ENCODE data around the gene PDE3B. TPM values are rescaled to one million over a fixed set of nuclear protein-coding genes. Genes with fewer than 3 reads are reported as not detected.

Gene PDE3B
- total and polyA plus RNA-seq, 3 donors from 2014 or later = 22.3 to 39.5 (median 25.8) TPM

GRCh38 chr11:14641801-14642200 lies 1.8 kb upstream of the PDE3B start:
- DNase-seq = no peak
- Histone ChIP-seq H3K4me3 (no peak overlapping the region), H3K27ac (no peak overlapping the region), H3K9me3 (no peaks in the 10 kb centered on the region), H3K4me1 (no peaks in the 10 kb centered on the region), H3K27me3 (no peaks in the 10 kb centered on the region), H3K36me3 (ENCODE audit: low read depth, missing control alignments) (no peaks in the 10 kb centered on the region)
- intact Hi-C loops (cut with DNase I; ENCODE audit: low total_unique reads) = no loop called here
- 82 to 85% methylated on average over 4 of the region's 4 CpGs for WGBS, 2 donors
- TF ChIP-seq POLR2A (IDR thresholded peaks at IDR 0.05) = no peak
- TF ChIP-seq, protein P1, sequence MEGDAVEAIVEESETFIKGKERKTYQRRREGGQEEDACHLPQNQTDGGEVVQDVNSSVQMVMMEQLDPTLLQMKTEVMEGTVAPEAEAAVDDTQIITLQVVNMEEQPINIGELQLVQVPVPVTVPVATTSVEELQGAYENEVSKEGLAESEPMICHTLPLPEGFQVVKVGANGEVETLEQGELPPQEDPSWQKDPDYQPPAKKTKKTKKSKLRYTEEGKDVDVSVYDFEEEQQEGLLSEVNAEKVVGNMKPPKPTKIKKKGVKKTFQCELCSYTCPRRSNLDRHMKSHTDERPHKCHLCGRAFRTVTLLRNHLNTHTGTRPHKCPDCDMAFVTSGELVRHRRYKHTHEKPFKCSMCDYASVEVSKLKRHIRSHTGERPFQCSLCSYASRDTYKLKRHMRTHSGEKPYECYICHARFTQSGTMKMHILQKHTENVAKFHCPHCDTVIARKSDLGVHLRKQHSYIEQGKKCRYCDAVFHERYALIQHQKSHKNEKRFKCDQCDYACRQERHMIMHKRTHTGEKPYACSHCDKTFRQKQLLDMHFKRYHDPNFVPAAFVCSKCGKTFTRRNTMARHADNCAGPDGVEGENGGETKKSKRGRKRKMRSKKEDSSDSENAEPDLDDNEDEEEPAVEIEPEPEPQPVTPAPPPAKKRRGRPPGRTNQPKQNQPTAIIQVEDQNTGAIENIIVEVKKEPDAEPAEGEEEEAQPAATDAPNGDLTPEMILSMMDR (IDR thresholded peaks at IDR 0.05) = no peak

GRCh38 chr11:14642453-14642852 lies 1.2 kb upstream of the PDE3B start:
- no peak for DNase-seq
- H3K27ac ChIP-seq = no peak overlapping the region
- H3K27me3 ChIP-seq = no peaks in the 10 kb centered on the region
- intact Hi-C loops (cut with DNase I; ENCODE audit: low total_unique reads) = no loop called here
- no peaks in the 10 kb centered on the region for H3K4me1 ChIP-seq
- peak overlapping the region in 1 of 2 donors; percentile 96 for H3K4me3 ChIP-seq
- TF ChIP-seq, protein P1 (IDR thresholded peaks at IDR 0.05) = no peak
- no peak for TF ChIP-seq POLR2A (IDR thresholded peaks at IDR 0.05)
- no peaks in the 10 kb centered on the region for H3K36me3 ChIP-seq (ENCODE audit: low read depth, missing control alignments)
- no peaks in the 10 kb centered on the region for H3K9me3 ChIP-seq
- 63 to 68% methylated on average over 5 of the region's 5 CpGs for WGBS, 2 donors

- Histone ChIP-seq H3K27me3 (no peaks in the 10 kb centered on the region), H3K4me1 (no peaks in the 10 kb centered on the region), H3K36me3 (ENCODE audit: low read depth, missing control alignments) (no peaks in the 10 kb centered on the region), H3K27ac (peak overlapping the region in 1 of 2 donors; percentile 91), H3K4me3 (peak overlapping the region; percentile 79 to 96), H3K9me3 (no peaks in the 10 kb centered on the region)
- no peak for DNase-seq
- WGBS, 2 donors = 31 to 56% methylated on average over 13 to 43 of the region's 52 CpGs
- no peak for TF ChIP-seq POLR2A (IDR thresholded peaks at IDR 0.05)
- TF ChIP-seq, protein P1 (IDR thresholded peaks at IDR 0.05) = no peak
- intact Hi-C loops (cut with DNase I; ENCODE audit: low total_unique reads) = no loop called here
Observed at GRCh38 chr11:14642873-14643696, 519 bp upstream of the PDE3B start.

DNA sequence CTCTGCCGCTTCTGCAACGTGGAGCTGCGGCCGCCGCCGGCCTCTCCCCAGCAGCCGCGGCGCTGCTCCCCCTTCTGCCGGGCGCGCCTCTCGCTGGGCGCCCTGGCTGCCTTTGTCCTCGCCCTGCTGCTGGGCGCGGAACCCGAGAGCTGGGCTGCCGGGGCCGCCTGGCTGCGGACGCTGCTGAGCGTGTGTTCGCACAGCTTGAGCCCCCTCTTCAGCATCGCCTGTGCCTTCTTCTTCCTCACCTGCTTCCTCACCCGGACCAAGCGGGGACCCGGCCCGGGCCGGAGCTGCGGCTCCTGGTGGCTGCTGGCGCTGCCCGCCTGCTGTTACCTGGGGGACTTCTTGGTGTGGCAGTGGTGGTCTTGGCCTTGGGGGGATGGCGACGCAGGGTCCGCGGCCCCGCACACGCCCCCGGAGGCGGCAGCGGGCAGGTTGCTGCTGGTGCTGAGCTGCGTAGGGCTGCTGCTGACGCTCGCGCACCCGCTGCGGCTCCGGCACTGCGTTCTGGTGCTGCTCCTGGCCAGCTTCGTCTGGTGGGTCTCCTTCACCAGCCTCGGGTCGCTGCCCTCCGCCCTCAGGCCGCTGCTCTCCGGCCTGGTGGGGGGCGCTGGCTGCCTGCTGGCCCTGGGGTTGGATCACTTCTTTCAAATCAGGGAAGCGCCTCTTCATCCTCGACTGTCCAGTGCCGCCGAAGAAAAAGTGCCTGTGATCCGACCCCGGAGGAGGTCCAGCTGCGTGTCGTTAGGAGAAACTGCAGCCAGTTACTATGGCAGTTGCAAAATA lies 816 bp downstream of the PDE3B start:
- peak; percentile 50 for DNase-seq
- intact Hi-C loops (cut with DNase I; ENCODE audit: low total_unique reads) = no loop called here
- H3K4me1 ChIP-seq = no peaks in the 10 kb centered on the region
- TF ChIP-seq POLR2A (IDR thresholded peaks at IDR 0.05) = no peak
- TF ChIP-seq, protein P1 (IDR thresholded peaks at IDR 0.05) = peak in 1 of 3 experiments; percentile 8
- no peaks in the 10 kb centered on the region for H3K27me3 ChIP-seq
- peak overlapping the region; percentile 79 to 96 for H3K4me3 ChIP-seq
- H3K36me3 ChIP-seq (ENCODE audit: low read depth, missing control alignments) = no peaks in the 10 kb centered on the region
- 0 to 1% methylated on average over 13 to 63 of the region's 65 CpGs for whole genome bisulfite sequencing, 2 donors
- H3K9me3 ChIP-seq = no peaks in the 10 kb centered on the region
- H3K27ac ChIP-seq = peak overlapping the region; percentile 88 to 91

All from testis (tissue), 3 donors.